NCI-H1105 treated with DMSO at 0.1 percent for 48 hours (cell line): Measurements from ENCODE around the gene MYO6.

ENCODE experiments used
- DNase-seq: peaks from one replicate; lab custom pipeline; 2025; lab: John Stamatoyannopoulos, UW

The MYO6 gene

GRCh38 chr6:75946146-75946831 is 197.2 kb downstream of the MYO6 start:
- no peak for DNase-seq

- DNase-seq, result no peak
Measured at GRCh38 chr6:75947935-75948334, 198.9 kb downstream of the MYO6 start.

GRCh38 chr6:75952128-75952527 is 203.1 kb downstream of the MYO6 start:
- no peak for DNase-seq

- no peak for DNase-seq
Measured at GRCh38 chr6:75963569-75963968, 214.5 kb downstream of the MYO6 start.

GRCh38 chr6:75968143-75968542 is 219.1 kb downstream of the MYO6 start:
- DNase-seq, result no peak
